Mesenteric fat pad (tissue), 1 donor: ENCODE results near the gene INAFM2. TPM values are rescaled to one million over a fixed set of nuclear protein-coding genes. Genes with fewer than 3 reads are reported as not detected.
A peak's percentile ranks its signal among the peaks of the same experiment; 100 is the strongest.

Experiments used
- DNase-seq: peaks from one replicate; pipeline ENCODE4 v3.0.0-alpha.2; 2020; ENCODE audit warnings: low spot score
- total RNA-seq: library from RNA; stranded (reverse); fragmentation: NEBNext Ultra II Directional; extraction: Animal tissue kit (Norgen Biotek cat#: 25700); gene quantifications from one replicate; pipeline ENCODE4 v1.2.1, GENCODE V29; 2021
- donor health status: DM: yes; HTN: yes; CAD: no.

The INAFM2 gene
- total RNA-seq, 1 donor from 2014 or later = 27.9 TPM

GRCh38 chr15:40342416-40343320 is 19.2 kb downstream of the INAFM2 start:
- no peak for DNase-seq

GRCh38 chr15:40343512-40343911 is 20.0 kb downstream of the INAFM2 start:
- DNase-seq = no peak

- no peak for DNase-seq
Observed at GRCh38 chr15:40344217-40344616, 20.7 kb downstream of the INAFM2 start.

- peak; percentile 90 for DNase-seq
Observed at GRCh38 chr15:40344631-40345120, 21.2 kb downstream of the INAFM2 start.

- no peak for DNase-seq
Observed at GRCh38 chr15:40345225-40345866, 21.9 kb downstream of the INAFM2 start.

GRCh38 chr15:40345867-40346578 is 22.5 kb downstream of the INAFM2 start:
- DNase-seq = no peak

- DNase-seq = no peak
Observed at GRCh38 chr15:40346579-40347558, 23.4 kb downstream of the INAFM2 start.

GRCh38 chr15:40347559-40348473 is 24.3 kb downstream of the INAFM2 start:
- DNase-seq = no peak

- no peak for DNase-seq
Observed at GRCh38 chr15:40348474-40348870, 25.0 kb downstream of the INAFM2 start.

- no peak for DNase-seq
Observed at GRCh38 chr15:40349163-40349562, 25.7 kb downstream of the INAFM2 start.

GRCh38 chr15:40352281-40352901 is 28.9 kb downstream of the INAFM2 start:
- DNase-seq = no peak

GRCh38 chr15:40353697-40354096 is 30.2 kb downstream of the INAFM2 start:
- no peak for DNase-seq

GRCh38 chr15:40354408-40355171 is 31.1 kb downstream of the INAFM2 start:
- DNase-seq = no peak

GRCh38 chr15:40355976-40356585 is 32.6 kb downstream of the INAFM2 start:
- no peak for DNase-seq

- DNase-seq = no peak
Observed at GRCh38 chr15:40357246-40357645, 33.8 kb downstream of the INAFM2 start.

GRCh38 chr15:40357723-40358470 is 34.4 kb downstream of the INAFM2 start, which contains the start of gene DISP2:
DISP2 (plus strand) TSS chr15:40358219; CDS start chr15:40358322, 103 bp downstream.
- DNase-seq = peak; percentile 98
